Endodermal cell (in vitro differentiated cells): ENCODE data around the gene TRIM44. TPM values are rescaled to one million over a fixed set of nuclear protein-coding genes. Genes with fewer than 3 reads are reported as not detected.

Experiments used
- DNase-seq: peaks from one replicate; pipeline ENCODE4 v3.0.0-alpha.2; 2017
- H3K27ac ChIP-seq: 2 replicates; pipeline ENCODE4 v1.5.1; 2013; ENCODE audit warnings: mild to moderate bottlenecking, low read depth, low read length, moderate library complexity
- H3K27me3 ChIP-seq: 2 replicates; pipeline ENCODE4 v1.6.1; 2013; ENCODE audit warnings: mild to moderate bottlenecking, low read length, moderate library complexity; ENCODE audit not compliant: insufficient read depth, control insufficient read depth, poor library complexity, severe bottlenecking
- H3K36me3 ChIP-seq: 2 replicates; pipeline ENCODE4 v1.7.0; 2013; ENCODE audit warnings: mild to moderate bottlenecking, low read length, moderate library complexity; ENCODE audit not compliant: control insufficient read depth, insufficient read depth
- H3K4me1 ChIP-seq: one replicate; pipeline ENCODE4 v1.7.0; 2013; ENCODE audit warnings: low read length; ENCODE audit not compliant: control insufficient read depth, insufficient read depth
- H3K4me3 ChIP-seq: 2 replicates; pipeline ENCODE4 v1.5.1; 2013; ENCODE audit warnings: mild to moderate bottlenecking, low read length, moderate library complexity
- H3K9ac ChIP-seq: 2 replicates; pipeline ENCODE4 v1.6.1; 2013; ENCODE audit warnings: mild to moderate bottlenecking, low read length, moderate library complexity; ENCODE audit not compliant: poor library complexity, severe bottlenecking; ENCODE audit errors: extremely low read depth
- H3K9me3 ChIP-seq: 2 replicates; pipeline ENCODE4 v1.6.1; 2013; ENCODE audit warnings: mild to moderate bottlenecking, low read length, moderate library complexity; ENCODE audit not compliant: control insufficient read depth
- H3K27ac Mint-ChIP-seq: 2 replicates; pipeline ENCODE4 v1.8.0; 2020; ENCODE audit warnings: mixed read lengths
- H3K27me3 Mint-ChIP-seq: 2 replicates; pipeline ENCODE4 v1.8.0; 2021; ENCODE audit warnings: mild to moderate bottlenecking, mixed read lengths; ENCODE audit not compliant: insufficient read depth
- H3K36me3 Mint-ChIP-seq: 2 replicates; pipeline ENCODE4 v1.8.0; 2020; ENCODE audit warnings: low read depth, mixed read lengths
- H3K4me1 Mint-ChIP-seq: 2 replicates; pipeline ENCODE4 v1.8.0; 2020; ENCODE audit warnings: mixed read lengths
- H3K4me3 Mint-ChIP-seq: 2 replicates; pipeline ENCODE4 v1.8.0; 2020; ENCODE audit warnings: mild to moderate bottlenecking, moderate library complexity, mixed read lengths
- H3K9me3 Mint-ChIP-seq: 2 replicates; pipeline ENCODE4 v1.8.0; 2020; ENCODE audit warnings: mild to moderate bottlenecking, mixed read lengths
- CTCF ChIP-seq: fragments of 200-600 bp; sonication (generic); conservative IDR thresholded peaks from 2 replicates; pipeline ENCODE4 v1.5.0; 2021; ENCODE audit warnings: antibody characterized with exemption, mild to moderate bottlenecking
- WGBS, 2 experiments: methylation state at CpG; one replicate each; pipeline versions ENCODE4 v1.1.5 to v1.1.7; 2013; ENCODE audit warnings: missing lambda C conversion rate in 2 of 2, mixed read lengths in 1 of 2; ENCODE audit not compliant: insufficient coverage in 1 of 2, insufficient read length in 1 of 2; 5-methylcytosine and 5-hydroxymethylcytosine counted together
- total RNA-seq, 2 donors: library from RNA; stranded (reverse); fragmentation: NEBNext Ultra II Directional in 1 of 2; extraction: Animal tissue kit (Norgen Biotek cat#: 25700) in 1 of 2; gene quantifications; 2 replicates in 1 of 2; 3 replicates in 1 of 2; pipeline ENCODE4 v1.2.1, GENCODE V29; 2021

TRIM44 gene
- total RNA-seq, 2 donors from 2014 or later = 48.5 to 63.8 TPM

GRCh38 chr11:35794850-35795249 lies 132.3 kb downstream of the TRIM44 start:
- 94 to 100% methylated on average over 3 of the region's 3 CpGs for WGBS, 2 experiments
- no peaks in the 10 kb centered on the region for H3K4me1 ChIP-seq
- H3K36me3 Mint-ChIP-seq = peaks cover 3% of the 10 kb centered on the region

GRCh38 chr11:35796562-35796961 lies 134.0 kb downstream of the TRIM44 start:
- Histone ChIP-seq H3K9ac (no peak overlapping the region), H3K4me3 (no peak overlapping the region), H3K27ac (no peak overlapping the region), H3K9me3 (peaks cover 5% of the 10 kb centered on the region), H3K27me3 (no peaks in the 10 kb centered on the region), H3K36me3 (no peaks in the 10 kb centered on the region), H3K4me1 (no peaks in the 10 kb centered on the region)
- peaks cover 10% of the 10 kb centered on the region for H3K36me3 Mint-ChIP-seq
- no peak for TF ChIP-seq CTCF
- H3K27me3 Mint-ChIP-seq = no peaks in the 10 kb centered on the region
- H3K27ac Mint-ChIP-seq = no peak overlapping the region
- H3K4me3 Mint-ChIP-seq = no peak overlapping the region
- 93 to 100% methylated on average over 3 of the region's 3 CpGs for WGBS, 2 experiments
- peaks cover 2% of the 10 kb centered on the region for H3K4me1 Mint-ChIP-seq
- H3K9me3 Mint-ChIP-seq = peaks cover 1% of the 10 kb centered on the region
- DNase-seq = no peak

More at GRCh38 chr11:35794850-35795249, 132.3 kb downstream of the TRIM44 start:
- peaks cover 3% of the 10 kb centered on the region for H3K9me3 ChIP-seq
- Mint-ChIP-seq H3K4me3 (no peak overlapping the region), H3K27ac (no peak overlapping the region), H3K4me1 (peaks cover 5% of the 10 kb centered on the region), H3K27me3 (no peaks in the 10 kb centered on the region), H3K9me3 (no peaks in the 10 kb centered on the region)
- no peak overlapping the region for H3K27ac ChIP-seq
- no peak for TF ChIP-seq CTCF
- H3K9ac ChIP-seq = no peak overlapping the region
- no peak for DNase-seq
- H3K27me3 ChIP-seq = no peaks in the 10 kb centered on the region
- no peak overlapping the region for H3K4me3 ChIP-seq
- H3K36me3 ChIP-seq = no peaks in the 10 kb centered on the region

GRCh38 chr11:35798423-35798822 lies 135.8 kb downstream of the TRIM44 start:
- H3K36me3 Mint-ChIP-seq = peaks cover 10% of the 10 kb centered on the region
- Histone ChIP-seq H3K9me3 (peaks cover 5% of the 10 kb centered on the region), H3K27me3 (no peaks in the 10 kb centered on the region), H3K4me1 (no peaks in the 10 kb centered on the region), H3K4me3 (no peak overlapping the region), H3K9ac (no peak overlapping the region), H3K27ac (no peak overlapping the region), H3K36me3 (no peaks in the 10 kb centered on the region)
- DNase-seq = no peak
- peaks cover 1% of the 10 kb centered on the region for H3K9me3 Mint-ChIP-seq
- no peaks in the 10 kb centered on the region for H3K4me1 Mint-ChIP-seq
- TF ChIP-seq CTCF = no peak
- H3K27ac Mint-ChIP-seq = no peak overlapping the region
- no peak overlapping the region for H3K4me3 Mint-ChIP-seq
- no peaks in the 10 kb centered on the region for H3K27me3 Mint-ChIP-seq
